Sigmoid colon (tissue), 3 donors: ENCODE measurements around the gene FHIP2A.
"Not testable (repeated sequence)": the region's sequence is repeated elsewhere in the genome, so short reads cannot be mapped to it uniquely, and the experiment has no call there.

ENCODE experiments used
- CTCF ChIP-seq, 4 experiments: fragments of 450-650 bp in 3 of 4; fragments of 200-600 bp in 1 of 4; IDR thresholded peaks; one replicate each; pipeline ENCODE4 v1.5.1; 2016 to 2019; ENCODE audit warnings: antibody characterized with exemption in 4 of 4, mild to moderate bottlenecking in 3 of 4, moderate library complexity in 2 of 4
- POLR2A ChIP-seq, 2 donors: fragments of 450-650 bp; IDR thresholded peaks; one replicate each; pipeline ENCODE4 v1.6.1; 2016; ENCODE audit warnings: antibody characterized with exemption in 2 of 2, mild to moderate bottlenecking in 2 of 2, moderate library complexity in 2 of 2

DNA sequence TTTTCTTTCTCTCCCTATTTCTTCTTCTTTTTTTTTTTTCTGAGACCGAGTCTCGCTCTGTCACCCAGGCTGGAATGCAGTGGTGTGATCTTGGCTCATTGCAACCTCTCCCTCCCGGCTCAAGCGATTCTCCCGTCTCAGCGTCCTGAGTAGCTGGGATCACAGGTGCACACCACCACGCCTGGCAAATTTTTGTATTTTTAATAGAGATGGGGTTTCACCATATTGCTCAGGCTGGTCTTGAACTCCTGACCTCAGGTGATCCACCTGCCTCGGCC lies 35.6 kb downstream of the FHIP2A start:
- not testable (repeated sequence) for TF ChIP-seq POLR2A, CTCF (IDR thresholded peaks at IDR 0.05)
